ENCODE results near the gene CD207.
"Not testable (repeated sequence)": the region's sequence is repeated elsewhere in the genome, so short reads cannot be mapped to it uniquely, and the experiment has no call there.

Gene CD207

DNA sequence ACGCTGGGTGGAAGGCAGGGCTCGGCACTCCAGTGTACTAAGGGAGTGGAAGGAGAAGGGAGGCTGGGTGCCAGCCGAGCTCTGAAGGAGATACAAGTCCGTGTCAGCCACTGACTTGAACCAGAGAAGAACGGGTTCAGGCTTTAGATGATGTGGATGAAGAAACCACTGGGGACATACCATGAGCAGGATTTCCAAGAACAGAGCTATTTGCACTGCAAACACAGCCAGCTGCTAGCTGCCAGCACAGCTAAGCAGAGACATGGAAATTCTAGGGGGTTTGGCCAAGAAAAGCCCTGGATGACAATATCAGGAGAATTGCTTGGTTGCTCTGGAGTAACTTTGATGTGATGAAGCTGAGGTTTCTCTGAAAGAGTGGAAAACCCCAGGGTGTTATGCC lies 5.2 kb downstream of the CD207 start:
- no peak overlapping the region for H3K27ac ChIP-seq
- no peak for DNase-seq (ENCODE audit: low read depth, low spot score)

DNA sequence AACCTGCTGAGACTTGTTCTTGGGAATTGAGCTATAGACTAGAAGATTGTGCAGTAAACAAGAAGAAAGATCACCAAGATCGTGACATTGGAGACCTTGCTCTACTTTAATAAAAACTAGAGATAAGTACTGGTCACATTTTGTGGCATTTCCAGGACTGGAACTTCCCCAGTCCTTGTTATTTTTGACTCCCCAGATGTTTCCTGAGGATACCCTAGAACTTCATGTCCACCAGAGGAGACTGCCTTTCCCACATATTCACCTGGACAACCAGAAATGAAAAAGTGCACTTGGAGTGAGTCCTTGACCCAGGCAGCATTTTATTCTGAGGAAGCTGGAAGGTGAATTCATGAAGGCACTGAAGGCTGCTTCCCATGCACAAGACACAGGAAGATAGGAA lies 5.7 kb downstream of the CD207 start:
- no peak for DNase-seq (ENCODE audit: low read depth, low spot score)
- no peak overlapping the region for H3K27ac ChIP-seq

DNA sequence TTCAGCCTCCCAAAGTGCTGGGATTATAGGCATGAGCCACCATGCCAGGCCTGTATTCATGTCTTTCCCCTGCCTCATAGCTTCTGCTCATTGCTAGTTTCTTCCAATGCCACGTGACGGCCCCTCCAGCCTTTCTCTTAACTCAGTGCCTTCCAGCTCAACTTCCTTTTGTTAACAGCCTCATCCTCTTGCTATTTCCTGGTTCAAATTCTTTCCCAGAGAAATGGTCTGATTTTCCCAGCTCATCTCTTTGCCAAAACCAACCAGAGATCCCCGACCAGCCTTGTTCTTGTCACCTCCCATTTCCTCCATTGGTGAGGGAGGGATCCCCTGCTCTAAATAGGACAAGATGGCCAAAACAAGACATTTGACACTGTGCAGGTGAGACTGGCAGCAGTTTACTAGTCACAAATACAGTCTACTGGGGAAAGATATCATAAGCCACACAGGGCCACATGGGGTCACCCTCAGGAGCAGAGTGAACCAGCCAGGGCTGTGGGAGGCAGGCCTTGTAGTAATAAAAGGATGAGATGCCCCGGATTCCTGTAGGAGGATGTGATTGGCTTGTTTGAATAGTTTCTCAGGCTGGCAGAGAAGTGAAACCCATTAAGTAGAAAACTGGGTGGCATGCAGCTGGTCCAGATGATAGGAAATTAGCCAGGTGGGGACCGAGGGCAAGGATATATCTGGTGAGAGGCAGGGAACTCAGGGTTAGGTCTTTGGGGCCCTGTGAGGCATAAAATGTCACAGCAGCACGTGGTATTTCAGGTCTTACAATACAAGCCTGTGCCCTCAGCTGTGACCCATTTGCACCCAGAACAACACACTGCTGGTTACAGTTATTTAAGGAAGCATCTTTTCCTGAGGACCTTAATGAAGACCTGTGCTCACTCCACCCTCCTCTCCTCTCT lies 6.4 kb downstream of the CD207 start:
- no peak for DNase-seq (ENCODE audit: low read depth, low spot score)
- H3K27ac ChIP-seq = no peak overlapping the region

GRCh38 chr2:70828115-70828514 lies 7.5 kb downstream of the CD207 start:
- H3K27ac ChIP-seq = no peak overlapping the region
- no peak for DNase-seq (ENCODE audit: low read depth, low spot score)

DNA sequence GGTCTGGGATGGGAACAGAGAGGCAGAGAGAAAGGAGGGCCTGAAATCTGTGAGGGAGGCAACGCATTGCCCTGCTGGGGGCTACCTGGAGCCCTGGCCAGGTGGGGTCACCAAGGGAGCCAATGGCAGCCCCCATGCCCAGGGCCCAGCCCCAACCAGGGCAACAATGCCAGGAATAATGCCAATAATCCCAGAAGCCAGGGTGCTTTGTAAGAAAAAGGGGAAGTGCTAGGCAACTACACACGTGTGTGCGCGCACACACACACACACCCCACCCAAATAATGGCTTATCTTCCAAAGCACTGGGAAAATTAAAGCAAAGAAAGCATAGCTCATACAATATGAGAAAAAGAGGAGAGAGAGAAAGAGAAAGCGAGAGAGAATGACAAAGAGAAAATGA lies 8.2 kb downstream of the CD207 start:
- H3K27ac ChIP-seq = no peak overlapping the region
- DNase-seq (ENCODE audit: low read depth, low spot score) = no peak

DNA sequence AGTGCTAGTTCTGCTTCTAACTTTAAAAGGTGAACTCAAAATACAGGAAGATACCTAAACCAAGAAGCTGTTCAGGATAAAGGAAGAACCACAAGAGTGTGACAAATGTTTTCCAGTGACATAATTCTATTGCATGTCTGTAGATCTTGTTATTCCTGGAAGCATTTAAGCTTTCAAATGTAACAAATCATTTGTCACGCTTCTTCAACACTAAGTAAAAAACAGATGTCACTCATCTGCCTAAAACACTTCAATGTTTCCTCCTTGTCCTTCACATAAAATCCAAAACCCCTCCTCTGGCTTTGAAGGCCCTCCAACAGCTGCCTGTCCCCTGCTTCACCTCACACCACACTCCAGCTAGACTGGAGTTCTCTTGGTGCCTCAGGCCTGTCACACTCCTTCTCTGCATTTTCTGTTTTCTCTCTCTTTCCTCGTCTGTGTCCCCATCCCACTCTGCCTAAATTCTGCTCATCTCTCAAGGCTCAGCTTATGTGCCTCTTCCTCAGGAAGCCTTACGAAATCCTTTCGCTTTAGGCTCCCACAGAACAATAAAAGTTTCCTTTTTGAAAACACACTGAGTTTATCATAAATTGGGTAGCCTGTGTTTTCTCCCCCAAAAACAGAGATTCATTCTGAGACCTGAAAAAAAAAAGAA lies 8.8 kb downstream of the CD207 start:
- DNase-seq (ENCODE audit: low read depth, low spot score) = no peak
- H3K27ac ChIP-seq = no peak overlapping the region

DNA sequence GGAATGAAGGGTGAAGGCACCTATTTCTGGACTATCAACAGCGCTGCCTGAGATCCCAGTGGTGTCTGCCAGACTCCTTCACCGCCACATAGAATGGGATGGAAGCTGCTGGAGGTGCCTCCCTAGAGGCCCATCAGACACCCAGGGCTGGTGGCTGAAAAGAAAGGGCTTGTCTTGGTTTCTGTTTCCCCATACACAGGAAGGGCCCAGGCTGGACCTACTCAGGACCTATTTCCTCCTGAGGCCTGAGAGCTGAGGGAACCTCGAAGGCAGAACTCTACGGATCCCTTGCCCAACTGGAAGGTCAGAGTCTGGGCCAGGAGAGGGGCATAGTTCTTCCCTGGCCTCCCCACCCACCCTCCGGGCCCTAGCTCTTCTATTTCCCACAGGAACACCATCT lies 12.4 kb downstream of the CD207 start:
- H3K27ac ChIP-seq = no peak overlapping the region
- no peak for DNase-seq (ENCODE audit: low read depth, low spot score)

- no peak for DNase-seq (ENCODE audit: low read depth, low spot score)
- H3K27ac ChIP-seq = no peak overlapping the region
Measured at GRCh38 chr2:70822843-70823242, 12.8 kb downstream of the CD207 start.

DNA sequence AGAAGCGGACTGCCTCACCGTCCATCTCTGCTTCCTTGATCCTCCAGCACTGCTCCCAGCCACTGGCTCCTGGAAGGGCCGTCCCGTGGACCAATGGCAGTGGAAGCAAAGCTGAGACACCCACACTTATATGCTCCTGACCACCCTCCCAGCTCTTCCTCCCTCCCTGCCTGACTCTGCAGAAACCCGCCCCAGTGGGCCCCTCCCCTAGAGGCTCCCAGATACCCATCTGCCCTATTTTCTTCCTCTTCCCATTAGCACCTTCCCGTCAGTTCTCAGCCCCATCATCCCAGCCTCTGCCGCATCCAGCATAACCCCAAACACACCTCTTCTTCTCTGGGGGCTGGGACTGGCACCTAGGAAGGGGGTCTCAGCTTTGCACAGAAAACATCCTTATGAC lies 15.1 kb downstream of the CD207 start, which contains the start of gene CLEC4F:
Gene CLEC4F, minus strand, starts transcription at position 101 of the 400 bp plus-strand sequence. Its CDS starts 76 bp downstream, at position 25.
- DNase-seq (ENCODE audit: low read depth, low spot score) = no peak
- no peak within 1 kb of the TSS for H3K27ac ChIP-seq

- H3K27ac ChIP-seq = no peak overlapping the region
- DNase-seq (ENCODE audit: low read depth, low spot score) = no peak
Measured at GRCh38 chr2:70817284-70817954, 18.2 kb downstream of the CD207 start.

- no peak for DNase-seq (ENCODE audit: low read depth, low spot score)
- H3K27ac ChIP-seq = no peak overlapping the region
Measured at GRCh38 chr2:70816726-70817125, 18.9 kb downstream of the CD207 start.

- no peak for DNase-seq (ENCODE audit: low read depth, low spot score)
- no peak overlapping the region for H3K27ac ChIP-seq
Measured at GRCh38 chr2:70808983-70809958, 26.3 kb downstream of the CD207 start.

- no peak overlapping the region for H3K27ac ChIP-seq
- DNase-seq (ENCODE audit: low read depth, low spot score) = no peak
Measured at GRCh38 chr2:70807828-70808118, 27.8 kb downstream of the CD207 start.

GRCh38 chr2:70807102-70807827 lies 28.4 kb downstream of the CD207 start:
- DNase-seq (ENCODE audit: low read depth, low spot score) = no peak

GRCh38 chr2:70806620-70807019 lies 29.0 kb downstream of the CD207 start:
- H3K27ac ChIP-seq = no peak overlapping the region
- DNase-seq (ENCODE audit: low read depth, low spot score) = no peak

More at GRCh38 chr2:70807102-70807827, 28.4 kb downstream of the CD207 start:
- H3K27ac ChIP-seq = no peak overlapping the region

DNA sequence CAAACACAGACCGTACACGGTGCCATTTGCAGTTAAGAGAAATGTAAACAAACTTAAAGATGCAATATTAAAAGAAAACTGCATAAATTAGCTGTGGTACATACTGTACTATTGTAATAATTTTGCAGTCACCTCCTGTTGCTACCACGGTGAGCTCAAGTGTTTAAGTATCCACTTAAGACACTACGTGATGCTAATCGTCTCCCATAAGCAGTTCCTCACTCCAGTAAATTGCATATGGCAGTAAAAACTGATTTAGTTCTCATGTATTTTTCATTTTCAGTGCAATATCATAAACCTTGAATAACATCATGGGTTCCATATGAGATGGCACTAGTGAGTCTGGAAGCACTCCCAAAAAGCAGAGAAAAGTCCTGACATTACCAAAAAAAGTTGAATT lies 29.6 kb downstream of the CD207 start:
- no peak overlapping the region for H3K27ac ChIP-seq
- no peak for DNase-seq (ENCODE audit: low read depth, low spot score)

DNA sequence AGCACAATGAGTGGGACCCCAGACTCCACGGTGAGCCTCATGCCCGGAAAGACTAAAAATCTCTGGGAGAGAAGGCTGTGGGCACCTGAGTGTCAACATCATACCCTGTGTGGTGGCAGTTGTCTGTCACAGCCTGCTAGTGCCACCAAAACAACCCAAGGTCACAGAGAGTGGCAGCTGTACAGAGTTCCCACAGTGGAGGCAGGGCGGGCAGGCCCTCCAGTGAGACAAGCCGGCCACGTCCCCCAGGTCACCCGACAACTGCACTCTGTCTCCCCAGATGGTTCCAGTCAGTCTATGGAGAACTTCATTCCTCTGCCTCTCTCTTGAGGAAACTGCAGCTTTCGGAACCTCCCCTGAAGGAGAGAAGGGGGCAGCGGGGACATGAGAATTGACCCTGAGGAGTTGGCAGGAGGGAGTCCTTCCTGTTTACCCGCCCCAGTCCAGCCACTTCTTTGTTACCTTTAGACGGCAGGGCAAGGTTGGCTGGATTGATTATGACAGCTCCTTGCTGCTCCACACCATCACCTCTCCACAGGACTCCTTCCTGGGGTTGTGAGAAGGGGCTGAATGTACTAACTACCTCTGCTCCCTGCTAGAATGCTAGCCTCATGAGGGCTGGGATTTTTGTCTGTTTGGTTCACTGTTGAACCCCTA lies 33.9 kb downstream of the CD207 start:
- DNase-seq (ENCODE audit: low read depth, low spot score) = no peak
- H3K27ac ChIP-seq = no peak overlapping the region

DNA sequence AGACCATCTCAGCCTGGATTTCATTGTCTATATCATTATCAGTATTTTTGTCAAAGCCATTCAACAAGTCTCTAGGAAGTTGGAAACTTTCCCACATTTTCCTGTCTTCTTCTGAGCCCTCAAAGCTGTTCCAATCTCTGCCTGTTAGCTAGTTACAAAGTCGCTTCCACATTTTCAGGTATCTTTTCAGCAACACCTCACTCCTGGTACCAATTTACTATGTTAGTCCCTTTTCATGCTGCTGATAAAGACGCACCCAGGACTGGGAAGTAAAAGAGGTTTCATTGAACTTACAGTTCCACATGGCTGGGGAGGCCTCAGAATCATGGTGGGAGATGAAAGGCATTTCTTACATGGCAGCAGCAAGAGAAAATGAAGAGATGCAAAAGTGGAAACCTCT lies 35.9 kb downstream of the CD207 start:
- no peak for DNase-seq (ENCODE audit: low read depth, low spot score)
- no peak overlapping the region for H3K27ac ChIP-seq

GRCh38 chr2:70797996-70798395 lies 37.6 kb downstream of the CD207 start:
- DNase-seq (ENCODE audit: low read depth, low spot score); H3K27ac ChIP-seq: not testable (repeated sequence)

Data from epithelial cell of prostate (primary cell).